Muscle of arm (tissue), 14 donors: Measurements from ENCODE around the gene GPR176. TPM values are rescaled to one million over a fixed set of nuclear protein-coding genes. Genes with fewer than 3 reads are reported as not detected.

Experiments
- DNase-seq: peaks from one replicate; pipeline ENCODE4 v3.0.0-alpha.2; 2013
- long read RNA-seq, 11 donors: transcript quantifications; one replicate each; lab custom pipeline, GENCODE V29; 2026
- polyA plus RNA-seq, 12 donors: library from polyadenylated mRNA; unstranded; fragments of 120-200 nt; gene quantifications; one replicate each; pipeline ENCODE4 v1.2.1, GENCODE V29; 2013; ENCODE audit not compliant: insufficient read length in 12 of 12

Gene GPR176, protein sequence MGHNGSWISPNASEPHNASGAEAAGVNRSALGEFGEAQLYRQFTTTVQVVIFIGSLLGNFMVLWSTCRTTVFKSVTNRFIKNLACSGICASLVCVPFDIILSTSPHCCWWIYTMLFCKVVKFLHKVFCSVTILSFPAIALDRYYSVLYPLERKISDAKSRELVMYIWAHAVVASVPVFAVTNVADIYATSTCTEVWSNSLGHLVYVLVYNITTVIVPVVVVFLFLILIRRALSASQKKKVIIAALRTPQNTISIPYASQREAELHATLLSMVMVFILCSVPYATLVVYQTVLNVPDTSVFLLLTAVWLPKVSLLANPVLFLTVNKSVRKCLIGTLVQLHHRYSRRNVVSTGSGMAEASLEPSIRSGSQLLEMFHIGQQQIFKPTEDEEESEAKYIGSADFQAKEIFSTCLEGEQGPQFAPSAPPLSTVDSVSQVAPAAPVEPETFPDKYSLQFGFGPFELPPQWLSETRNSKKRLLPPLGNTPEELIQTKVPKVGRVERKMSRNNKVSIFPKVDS
- polyA plus RNA-seq: 10 to 100 TPM in 1 of 12 donors, 1 to 10 TPM in 10, not detected in 1; 4.0 to 18.5 (median 5.4) TPM
- long read RNA-seq, donor 1, partial matches to known transcripts: 0 of 4 reads
- long read RNA-seq, donor 1, other reads (novel, unspliced or antisense): 0 of 4 reads
- long read RNA-seq, donor 2, partial matches to known transcripts: 0 of 1 reads
- long read RNA-seq, donor 2, other reads (novel, unspliced or antisense): 0 of 1 reads
- long read RNA-seq, donor 3: 0 reads
- long read RNA-seq, donor 4, partial matches to known transcripts: 0 of 1 reads
- long read RNA-seq, donor 4, other reads (novel, unspliced or antisense): 0 of 1 reads
- long read RNA-seq, donor 5, partial matches to known transcripts: 129 of 137 reads
- long read RNA-seq, donor 5, other reads (novel, unspliced or antisense): 7 of 137 reads
- long read RNA-seq, donor 6: 0 reads
- long read RNA-seq, donor 7: 0 reads
- long read RNA-seq, donor 8, partial matches to known transcripts: 0 of 1 reads
- long read RNA-seq, donor 8, other reads (novel, unspliced or antisense): 0 of 1 reads
- long read RNA-seq, donor 9: 0 reads
- long read RNA-seq, donor 10, partial matches to known transcripts: 0 of 2 reads
- long read RNA-seq, donor 10, other reads (novel, unspliced or antisense): 0 of 2 reads
- long read RNA-seq, donor 11: 0 reads

DNA sequence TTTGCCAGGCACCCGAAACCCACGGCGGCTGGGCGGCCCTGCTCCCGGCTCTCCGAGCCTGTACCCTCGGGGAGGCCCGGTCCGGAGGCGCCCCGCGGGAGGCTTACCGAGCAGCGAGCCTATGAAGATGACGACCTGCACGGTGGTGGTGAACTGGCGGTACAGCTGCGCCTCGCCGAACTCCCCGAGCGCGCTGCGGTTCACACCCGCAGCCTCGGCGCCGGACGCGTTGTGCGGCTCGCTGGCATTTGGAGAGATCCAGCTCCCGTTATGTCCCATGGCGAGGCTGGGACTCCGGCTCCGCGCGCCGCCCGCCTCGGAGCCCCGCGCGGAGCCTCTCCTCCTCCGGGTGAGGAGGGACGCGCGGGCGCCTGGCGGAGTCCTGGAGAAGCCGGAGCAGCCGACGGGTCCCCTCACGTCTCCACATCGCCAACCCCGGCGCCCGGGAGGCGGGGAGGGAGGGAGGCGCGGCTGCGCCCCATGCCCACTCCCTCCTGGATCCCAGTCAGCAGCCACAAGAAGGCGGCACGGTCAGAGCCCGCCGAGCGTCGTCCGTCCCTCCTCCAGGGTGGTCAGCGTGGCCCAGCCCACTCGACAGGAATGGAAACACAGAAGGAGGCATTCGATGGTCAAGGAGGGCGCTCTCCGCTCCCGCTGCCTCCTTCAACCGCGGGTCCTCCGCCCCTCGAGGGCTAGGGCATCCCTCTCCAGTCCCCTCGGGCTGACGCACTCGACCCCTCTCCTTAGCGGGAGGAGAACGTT is at the start of gene GPR176:
GPR176 (minus strand) TSS at position 519 of the 762 bp plus-strand sequence; CDS start at position 279, 240 bp downstream.
- peak; percentile 43 for DNase-seq

DNA sequence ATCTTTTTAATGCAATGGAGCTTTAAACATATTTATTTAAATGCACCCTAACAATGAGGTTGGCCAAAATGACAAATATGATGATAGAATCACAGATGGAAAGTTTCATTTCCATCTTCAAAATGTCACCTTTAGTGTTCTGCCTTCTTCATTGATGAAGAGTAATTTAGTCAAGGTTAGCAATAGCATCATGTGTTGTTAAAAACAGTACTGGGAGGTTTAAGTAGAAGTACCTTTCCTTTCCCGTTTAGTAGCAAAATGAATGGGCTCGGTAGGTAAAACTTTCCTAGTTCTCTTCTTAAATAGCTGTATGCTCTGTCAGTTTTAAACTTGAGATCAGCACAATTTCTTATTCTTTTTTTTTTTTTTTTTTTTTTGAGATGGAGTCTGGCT is 48.9 kb upstream of the GPR176 start:
- no peak for DNase-seq

DNA sequence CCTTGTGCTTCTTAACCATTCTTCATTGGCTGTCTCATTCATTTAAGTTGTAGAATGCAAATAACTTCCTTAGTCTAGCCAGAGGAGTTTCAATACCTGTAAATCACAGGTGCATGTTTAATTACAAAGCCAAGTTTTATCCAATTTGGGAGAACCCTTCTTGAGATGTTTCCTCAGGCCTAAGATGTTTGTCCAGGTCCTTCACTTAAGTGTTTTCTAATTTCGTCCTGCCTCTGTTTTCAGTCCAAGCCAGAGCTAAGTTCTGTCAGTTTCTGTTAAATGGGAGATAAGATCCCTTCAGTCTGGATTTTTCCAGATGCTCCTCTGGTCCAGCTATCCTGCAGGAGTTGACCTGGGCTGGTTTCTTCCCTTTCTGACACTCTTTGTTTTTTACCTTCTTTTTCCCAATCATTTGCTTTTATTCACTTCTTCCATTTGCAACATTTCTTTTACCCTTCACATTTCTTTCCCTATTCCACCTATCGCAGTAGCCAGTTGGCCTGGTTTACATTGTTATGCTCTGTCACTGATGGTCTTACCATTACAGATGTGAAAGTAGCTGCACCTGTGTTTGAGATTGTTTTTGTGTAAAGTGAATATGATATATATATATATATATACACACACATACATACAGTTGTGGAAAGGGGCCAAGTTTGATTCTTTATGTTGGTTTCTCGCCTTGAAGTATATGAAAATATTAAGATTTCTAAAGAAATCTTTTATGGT is 48.4 kb upstream of the GPR176 start:
- no peak for DNase-seq

DNA sequence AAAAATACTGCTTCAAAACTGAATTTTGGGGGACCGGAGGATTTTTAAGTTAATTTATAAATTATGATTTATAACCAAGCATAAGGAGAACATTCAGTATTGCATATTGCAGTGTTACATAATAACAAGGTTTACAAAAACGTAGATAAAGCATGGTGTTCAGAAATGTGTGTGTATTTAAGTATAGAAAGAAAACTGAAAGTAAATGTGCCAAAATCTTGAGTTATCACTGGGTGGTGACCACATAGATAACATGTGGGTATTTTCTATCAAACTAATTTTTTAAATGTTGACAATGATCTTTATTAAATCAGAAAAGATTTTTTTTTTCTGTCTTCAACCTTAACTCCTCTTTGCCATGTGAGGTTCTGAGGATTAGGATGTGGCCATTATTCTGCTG is 46.5 kb upstream of the GPR176 start:
- DNase-seq: no peak

DNA sequence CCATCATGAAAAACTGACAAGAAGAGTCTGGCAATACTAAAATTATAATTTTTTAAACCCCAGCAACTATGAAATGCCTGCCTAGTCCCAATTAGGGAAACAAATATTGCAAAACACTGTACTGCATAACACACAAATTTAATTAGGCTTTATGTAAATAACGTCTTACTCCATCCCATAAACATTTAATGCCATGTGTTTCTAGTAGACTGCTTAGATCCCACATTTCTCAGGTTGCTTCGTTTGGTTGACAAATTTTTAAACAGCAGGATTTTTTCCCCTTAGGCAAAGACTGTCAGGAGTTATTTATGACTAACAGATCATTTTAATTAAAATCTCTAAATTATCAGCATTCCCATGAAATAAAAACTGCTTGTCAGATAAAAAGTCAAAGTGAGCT is 43.7 kb upstream of the GPR176 start:
- DNase-seq: no peak

DNA sequence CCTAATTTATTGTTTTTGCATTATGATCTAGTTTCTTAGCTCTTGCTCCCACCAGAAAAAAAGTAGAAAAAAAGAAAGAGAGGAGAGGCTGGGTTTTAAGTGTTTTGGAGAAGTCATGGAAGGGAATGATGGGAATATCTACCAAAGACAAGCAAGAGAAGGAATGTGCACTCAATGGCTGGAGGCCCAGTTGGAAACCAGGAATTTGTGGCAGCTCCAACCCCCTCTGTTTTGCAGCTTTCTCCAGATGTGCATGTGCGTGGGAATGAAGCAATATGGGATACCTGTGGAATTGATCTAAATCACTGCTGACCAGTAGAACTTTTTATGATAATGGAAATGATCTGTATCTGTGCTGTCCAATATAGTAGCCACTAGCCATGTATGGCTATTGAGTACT is 41.0 kb upstream of the GPR176 start:
- DNase-seq: no peak

DNA sequence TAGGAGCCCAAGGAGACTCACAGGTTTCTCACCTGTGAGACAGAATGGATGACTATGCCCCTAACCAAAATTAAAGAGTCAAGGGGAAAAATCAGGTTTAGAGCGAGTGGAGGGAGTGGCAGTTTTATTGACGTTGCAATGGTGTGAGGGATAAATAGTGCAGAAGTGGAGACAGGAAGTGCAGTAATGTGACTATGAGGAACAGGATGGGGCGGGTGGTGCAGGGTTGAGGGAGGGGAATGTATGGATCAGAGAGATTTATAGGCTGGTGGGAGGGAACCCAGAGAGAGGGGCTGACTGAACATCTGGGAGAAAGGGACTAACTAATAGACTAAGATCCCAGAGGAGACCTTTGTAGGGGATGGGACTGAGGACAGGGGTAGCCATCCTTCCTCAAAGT is 40.3 kb upstream of the GPR176 start:
- no peak for DNase-seq

DNA sequence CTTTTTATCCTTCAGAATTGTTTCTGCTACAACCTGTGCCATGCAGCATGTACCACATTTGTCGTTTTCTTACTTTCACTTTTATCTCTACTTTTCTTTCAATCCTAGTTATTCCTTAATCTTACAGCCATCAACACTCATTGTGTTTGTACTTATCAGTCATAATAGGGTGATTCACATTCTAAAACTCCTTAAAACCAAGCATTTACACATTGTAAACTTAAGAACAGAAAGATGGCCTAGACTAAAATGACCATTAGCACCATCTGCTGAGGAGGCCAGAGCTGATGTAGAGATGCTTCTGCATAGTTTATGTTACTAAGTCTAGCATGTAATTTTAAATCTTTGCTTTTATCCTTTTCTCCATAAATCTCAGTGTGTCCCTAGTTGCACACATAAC is 39.3 kb upstream of the GPR176 start:
- no peak for DNase-seq

DNA sequence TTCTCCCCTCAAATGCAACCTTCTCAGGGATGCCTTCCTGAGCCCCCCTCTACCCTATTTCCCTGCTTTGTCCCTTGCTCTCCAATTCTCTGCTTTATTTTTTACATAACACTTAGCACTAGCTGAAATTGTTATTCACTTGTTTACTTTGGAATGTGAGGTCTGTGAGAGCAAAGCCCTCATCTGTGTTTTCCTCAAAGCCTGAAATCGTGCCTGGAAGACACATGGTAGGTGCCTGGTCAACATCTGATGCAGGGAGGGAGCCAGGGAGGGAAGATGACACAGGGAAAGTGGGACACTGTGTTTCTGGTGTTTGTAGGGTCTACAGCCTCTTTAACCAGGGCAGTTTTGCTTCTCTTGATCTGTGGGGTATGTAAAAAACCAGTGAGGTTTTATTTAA is 37.4 kb upstream of the GPR176 start:
- DNase-seq: no peak

DNA sequence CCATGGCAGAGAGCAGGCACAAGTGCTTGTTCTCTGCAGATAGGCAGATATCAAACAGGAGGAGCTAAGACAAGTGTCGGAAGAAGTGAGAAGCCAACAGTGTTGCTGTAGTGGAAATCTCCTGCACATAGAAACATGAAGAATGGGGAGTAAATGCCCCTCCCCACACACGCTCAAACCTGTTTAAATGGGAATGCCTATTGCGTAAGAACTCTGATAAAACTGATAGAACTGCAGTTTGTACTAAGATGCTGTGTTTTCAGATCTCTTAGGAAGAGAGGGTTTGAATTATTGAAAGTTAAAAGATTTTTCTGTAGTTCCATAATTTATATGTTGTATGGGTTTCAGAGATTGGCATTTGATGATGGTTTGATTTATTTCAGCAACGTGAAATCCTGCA is 33.5 kb upstream of the GPR176 start:
- no peak for DNase-seq

DNA sequence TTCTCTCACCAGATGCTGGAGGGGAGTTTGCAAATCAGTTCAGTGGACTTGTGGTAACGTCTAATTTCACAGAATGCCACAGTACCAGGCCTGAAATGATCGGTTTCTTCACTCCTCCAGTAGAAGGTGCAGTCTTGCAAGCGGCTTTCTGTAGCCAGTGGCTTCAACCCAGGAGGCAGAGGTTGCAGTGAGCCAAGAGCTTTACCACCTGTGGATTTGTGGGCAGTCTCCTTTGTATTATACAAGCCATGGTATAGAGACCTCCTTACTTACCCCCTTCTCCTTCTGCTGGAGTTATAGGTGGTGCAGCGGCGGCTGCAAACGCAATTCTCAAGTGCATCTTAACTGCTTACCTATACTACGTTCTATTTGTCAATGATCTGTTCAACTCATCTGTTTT is 31.5 kb upstream of the GPR176 start:
- no peak for DNase-seq

DNA sequence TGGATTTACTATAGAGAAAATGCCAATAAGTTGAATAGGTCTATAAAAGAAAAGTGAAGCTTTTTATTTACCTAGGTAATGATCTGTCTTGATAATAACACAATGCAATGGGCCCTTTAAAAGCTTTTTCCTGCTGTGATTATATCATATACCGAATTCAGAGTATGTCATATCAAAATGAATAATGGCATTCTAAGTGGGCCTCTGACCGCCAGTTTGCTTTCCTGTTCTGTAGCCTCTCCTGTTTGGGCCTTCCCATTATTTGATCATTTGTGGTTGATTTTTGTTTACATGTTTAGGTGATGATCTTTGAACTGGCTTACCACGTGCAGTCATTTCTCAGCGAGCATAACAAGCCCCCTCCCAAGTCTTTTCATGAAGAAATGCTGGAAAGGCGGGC is 28.8 kb upstream of the GPR176 start:
- DNase-seq: no peak

DNA sequence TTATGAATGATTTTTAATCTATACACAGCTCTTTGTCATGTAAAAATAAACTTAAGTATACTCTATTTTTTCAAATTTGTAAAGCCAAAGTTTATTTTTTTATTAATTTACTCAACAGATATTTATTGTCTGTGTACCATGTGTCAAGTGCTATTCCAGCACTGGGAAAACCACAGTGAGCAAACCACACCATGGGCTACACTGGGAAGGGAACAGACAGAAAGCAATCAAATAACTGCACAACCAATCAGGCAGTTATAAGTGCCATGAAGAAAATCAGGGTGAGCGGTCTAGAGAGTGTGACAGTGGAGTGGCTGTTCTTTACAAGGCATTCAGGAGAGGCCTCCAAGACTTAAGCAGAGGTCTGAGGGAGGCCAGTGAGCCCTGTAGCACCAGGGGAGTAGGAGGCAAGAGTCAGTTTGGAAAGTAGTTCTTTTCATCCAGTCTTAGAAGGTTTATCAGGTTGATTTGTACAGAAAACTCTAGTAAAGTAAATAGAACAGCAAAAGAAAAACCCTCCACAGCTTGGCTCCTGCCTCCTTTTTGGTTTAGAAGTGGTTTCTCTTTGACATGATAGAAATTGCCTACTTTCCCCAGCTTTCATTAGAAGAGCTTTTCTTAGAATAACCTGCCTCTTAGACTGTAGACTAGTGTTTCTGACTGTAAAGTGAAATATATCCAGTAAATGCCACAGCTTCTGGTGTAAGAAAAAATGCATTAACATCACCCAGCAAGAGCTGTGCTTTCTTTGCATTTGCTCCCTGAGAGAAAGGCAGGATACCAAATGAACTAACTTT is 27.5 kb upstream of the GPR176 start:
- no peak for DNase-seq

DNA sequence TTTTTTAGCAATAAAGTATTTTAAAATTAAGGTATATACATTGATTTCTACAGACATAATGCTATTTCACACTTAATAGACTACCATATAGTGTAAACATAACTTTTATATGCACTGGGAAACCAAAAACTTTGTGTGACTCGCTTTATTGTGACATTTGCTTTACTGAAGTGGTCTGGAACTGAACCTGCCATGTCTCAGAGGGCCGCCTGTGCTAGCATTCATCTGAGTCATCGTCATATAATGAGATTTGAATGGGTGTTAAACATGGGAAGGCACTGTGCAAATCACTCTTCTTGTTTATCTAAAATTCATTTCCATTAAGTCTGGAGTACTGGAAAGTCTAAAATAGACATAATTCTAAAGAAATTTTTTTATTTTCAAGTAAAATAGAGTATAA is 26.8 kb upstream of the GPR176 start:
- no peak for DNase-seq

DNA sequence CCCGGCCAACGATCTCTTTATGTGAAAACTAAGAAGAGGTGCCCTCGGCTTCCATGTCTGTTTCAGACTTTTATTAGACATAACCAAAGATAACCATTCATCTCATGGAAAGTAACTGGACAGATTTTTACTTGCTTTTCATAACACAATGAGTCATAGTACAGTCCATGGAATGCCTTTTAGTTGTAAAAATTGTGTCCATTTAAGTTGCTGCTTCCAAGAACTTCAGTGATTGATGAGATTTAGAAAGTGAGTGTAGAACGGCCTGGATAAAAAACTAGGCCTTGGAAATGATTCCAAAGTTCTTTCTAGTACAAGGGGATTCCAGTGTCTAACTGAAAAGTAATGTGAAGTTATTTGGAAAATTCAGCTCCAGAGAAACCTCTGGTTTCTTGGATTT is 24.7 kb upstream of the GPR176 start:
- DNase-seq: peak; percentile 40

DNA sequence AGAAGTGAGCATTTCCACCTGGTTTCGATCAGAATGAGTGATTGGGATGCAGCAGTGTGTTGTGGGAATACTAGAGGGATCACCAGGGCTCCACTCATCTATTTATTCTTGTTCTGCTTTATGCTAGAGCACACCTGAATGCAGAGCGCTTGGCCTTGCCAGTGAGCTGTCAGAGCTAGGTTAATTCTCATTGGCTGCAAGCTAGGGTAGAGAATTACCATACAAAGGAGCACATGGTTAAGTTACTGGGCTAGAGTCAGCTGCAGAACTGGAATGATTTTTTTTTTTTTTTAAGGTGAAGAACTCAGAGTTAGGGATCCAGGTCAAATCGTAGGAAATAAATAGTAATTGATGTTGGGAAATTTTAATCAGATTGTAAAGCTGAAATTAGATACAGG is 22.7 kb upstream of the GPR176 start:
- no peak for DNase-seq

DNA sequence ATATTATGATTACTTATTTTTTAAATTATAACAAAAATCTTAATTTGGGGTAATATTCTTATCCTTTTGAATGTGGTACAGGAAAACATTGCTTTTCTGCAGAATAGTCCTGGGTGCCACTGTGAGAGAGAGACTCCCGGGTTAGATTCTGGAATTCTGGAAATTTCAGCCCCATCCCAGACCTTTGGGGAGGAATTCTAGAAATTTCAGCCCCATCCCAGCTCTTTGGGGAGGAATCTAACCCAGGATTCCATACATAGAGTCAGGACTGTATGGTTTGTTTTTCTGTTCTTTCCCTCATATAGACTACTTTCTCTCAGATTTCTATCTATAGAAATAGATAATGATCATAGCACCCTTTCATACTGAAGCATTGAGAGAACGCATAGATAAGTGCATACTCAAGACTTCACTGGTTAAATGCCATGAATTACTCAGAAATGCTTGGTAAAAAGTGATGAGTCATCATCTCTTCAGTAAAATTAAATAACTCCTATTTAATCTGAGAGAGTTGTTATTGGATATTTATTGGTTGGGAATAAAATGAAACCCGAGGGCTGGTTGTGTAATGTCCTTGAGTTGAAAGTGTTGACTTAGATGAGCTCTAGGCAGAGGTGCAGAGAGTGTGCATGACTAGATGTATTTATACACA is 22.2 kb upstream of the GPR176 start:
- DNase-seq: no peak

DNA sequence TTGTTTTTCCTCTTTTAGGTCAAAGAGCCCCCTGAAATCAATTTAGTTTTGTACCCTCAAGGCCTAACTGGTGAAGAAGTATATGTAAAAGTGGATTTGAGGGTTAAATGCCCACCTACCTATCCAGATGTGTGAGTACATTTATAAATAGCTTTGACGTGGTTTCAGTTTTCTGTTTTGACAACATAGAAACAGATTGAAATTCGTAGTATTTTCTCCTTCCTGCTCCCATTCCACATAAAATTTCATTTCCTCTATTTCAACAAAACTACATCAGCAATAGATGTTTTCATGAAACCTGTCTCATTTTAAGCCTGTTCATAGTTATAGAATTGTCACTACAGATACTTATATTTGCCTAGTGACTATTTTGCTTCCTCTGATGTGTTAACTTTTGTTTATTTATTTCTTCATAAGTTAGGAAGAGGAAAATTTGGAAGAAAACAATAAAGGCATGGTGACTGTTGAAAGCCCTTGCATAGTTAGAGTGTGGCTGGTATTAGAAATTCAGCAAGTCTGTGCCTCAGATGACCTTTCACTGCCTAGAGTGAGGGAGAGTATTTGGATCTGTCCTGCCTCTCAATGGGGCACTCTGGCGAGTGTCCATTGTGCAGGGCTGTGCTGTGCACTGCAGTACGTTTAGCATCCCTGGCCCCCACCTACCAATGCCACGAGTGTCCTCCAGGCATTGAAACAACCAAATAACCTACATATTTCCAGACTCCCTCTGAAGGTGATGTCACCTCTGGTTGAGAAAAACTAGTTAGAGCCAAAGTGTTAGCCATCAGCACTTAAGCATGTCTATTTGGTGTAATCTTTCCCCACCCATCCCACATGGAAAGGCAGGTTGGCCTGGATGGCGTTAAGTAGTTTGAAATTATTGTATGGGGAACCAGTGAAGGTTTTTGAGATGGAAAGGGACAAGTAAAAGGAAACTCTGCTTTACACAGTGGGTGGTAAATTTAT is 19.7 kb upstream of the GPR176 start:
- no peak for DNase-seq
